ENCODE results near the gene EXOSC9. TPM values are rescaled to one million over a fixed set of nuclear protein-coding genes. Genes with fewer than 3 reads are reported as not detected.

Gene EXOSC9
- total and polyA plus RNA-seq, 2 donors (not counting 1 experiment from before 2014, with no cell fraction given): 15.5 to 33.8 TPM

DNA sequence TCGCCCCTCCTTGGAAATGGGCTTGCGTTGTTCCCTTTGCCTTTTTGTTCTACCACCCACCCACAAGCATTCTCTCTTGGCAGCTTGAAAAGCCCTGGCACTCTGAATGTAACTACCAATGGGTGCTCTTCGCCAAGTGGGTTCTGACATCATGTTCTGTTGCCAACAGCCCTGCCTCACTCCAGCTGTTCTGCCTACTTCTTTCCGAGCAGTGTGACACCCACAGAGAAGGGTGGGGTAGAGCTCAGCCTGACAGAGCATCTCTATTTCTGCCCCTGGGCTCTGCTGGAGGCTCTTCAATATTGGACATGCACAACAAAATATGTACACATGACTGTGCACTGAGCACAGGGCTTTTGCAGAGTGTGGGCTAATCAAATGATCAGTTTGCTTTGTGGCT lies 15.6 kb upstream of the EXOSC9 start:
- H3K4me2 ChIP-seq (ENCODE audit: extremely low read depth, insufficient read depth, low read length): peak overlapping the region; percentile 70
- no peaks in the 10 kb centered on the region for H3K27me3 ChIP-seq (ENCODE audit: control insufficient read depth, insufficient read depth, low read length)
- H3K4me1 ChIP-seq (ENCODE audit: control insufficient read depth, extremely low read depth, insufficient read depth, low read length): peaks cover 14% of the 10 kb centered on the region
- H3K27ac ChIP-seq (ENCODE audit: insufficient read depth, low read length): peak overlapping the region; percentile 94
- no peak overlapping the region for H3K4me3 ChIP-seq (replicated peaks in 1 of 4; ENCODE audit: control extremely low read depth in 1 of 4, insufficient read depth in 1 of 4, low read depth in 3 of 4, low read length in 4 of 4)
- peak overlapping the region; percentile 33 for H3K9ac ChIP-seq (ENCODE audit: insufficient read depth, low read length)
- H4K20me1 ChIP-seq (ENCODE audit: control insufficient read depth, extremely low read depth, insufficient read depth, low read length): no peaks in the 10 kb centered on the region
- TF ChIP-seq EZH2 (IDR thresholded peaks at IDR 0.05; ENCODE audit: low read length, missing control alignments): no peak
- TF ChIP-seq, protein P1, sequence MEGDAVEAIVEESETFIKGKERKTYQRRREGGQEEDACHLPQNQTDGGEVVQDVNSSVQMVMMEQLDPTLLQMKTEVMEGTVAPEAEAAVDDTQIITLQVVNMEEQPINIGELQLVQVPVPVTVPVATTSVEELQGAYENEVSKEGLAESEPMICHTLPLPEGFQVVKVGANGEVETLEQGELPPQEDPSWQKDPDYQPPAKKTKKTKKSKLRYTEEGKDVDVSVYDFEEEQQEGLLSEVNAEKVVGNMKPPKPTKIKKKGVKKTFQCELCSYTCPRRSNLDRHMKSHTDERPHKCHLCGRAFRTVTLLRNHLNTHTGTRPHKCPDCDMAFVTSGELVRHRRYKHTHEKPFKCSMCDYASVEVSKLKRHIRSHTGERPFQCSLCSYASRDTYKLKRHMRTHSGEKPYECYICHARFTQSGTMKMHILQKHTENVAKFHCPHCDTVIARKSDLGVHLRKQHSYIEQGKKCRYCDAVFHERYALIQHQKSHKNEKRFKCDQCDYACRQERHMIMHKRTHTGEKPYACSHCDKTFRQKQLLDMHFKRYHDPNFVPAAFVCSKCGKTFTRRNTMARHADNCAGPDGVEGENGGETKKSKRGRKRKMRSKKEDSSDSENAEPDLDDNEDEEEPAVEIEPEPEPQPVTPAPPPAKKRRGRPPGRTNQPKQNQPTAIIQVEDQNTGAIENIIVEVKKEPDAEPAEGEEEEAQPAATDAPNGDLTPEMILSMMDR (conservative IDR thresholded peaks at IDR 0.05 in 1 of 2, IDR thresholded peaks at IDR 0.05 in 1 of 2; ENCODE audit: low read depth in 1 of 2, low read length in 2 of 2): no peak
- no peaks in the 10 kb centered on the region for H3K9me3 ChIP-seq (ENCODE audit: control insufficient read depth, insufficient read depth, low read depth, low read length)
- no peaks in the 10 kb centered on the region for H3K79me2 ChIP-seq (ENCODE audit: control insufficient read depth, insufficient read depth, low read length)
- no peak overlapping the region for H2AFZ ChIP-seq (ENCODE audit: low read length)
- peak; percentile 39 to 55 for DNase-seq (ENCODE audit: low read depth in 2 of 2)
- H3K36me3 ChIP-seq (ENCODE audit: control insufficient read depth, insufficient read depth, low read length): no peaks in the 10 kb centered on the region

- no peaks in the 10 kb centered on the region for H4K20me1 ChIP-seq (ENCODE audit: control insufficient read depth, extremely low read depth, insufficient read depth, low read length)
- no peak overlapping the region for H3K4me3 ChIP-seq (replicated peaks in 1 of 4; ENCODE audit: control extremely low read depth in 1 of 4, insufficient read depth in 1 of 4, low read depth in 3 of 4, low read length in 4 of 4)
- H3K9ac ChIP-seq (ENCODE audit: insufficient read depth, low read length): no peak overlapping the region
- H3K27me3 ChIP-seq (ENCODE audit: control insufficient read depth, insufficient read depth, low read length): no peaks in the 10 kb centered on the region
- H3K27ac ChIP-seq (ENCODE audit: insufficient read depth, low read length): peak overlapping the region; percentile 94
- H3K4me2 ChIP-seq (ENCODE audit: extremely low read depth, insufficient read depth, low read length): no peak overlapping the region
- no peaks in the 10 kb centered on the region for H3K9me3 ChIP-seq (ENCODE audit: control insufficient read depth, insufficient read depth, low read depth, low read length)
- no peak for DNase-seq (ENCODE audit: low read depth in 2 of 2)
- TF ChIP-seq EZH2 (IDR thresholded peaks at IDR 0.05; ENCODE audit: low read length, missing control alignments): no peak
- TF ChIP-seq, protein P1 (conservative IDR thresholded peaks at IDR 0.05 in 1 of 2, IDR thresholded peaks at IDR 0.05 in 1 of 2; ENCODE audit: low read depth in 1 of 2, low read length in 2 of 2): no peak
- no peak overlapping the region for H2AFZ ChIP-seq (ENCODE audit: low read length)
- peaks cover 15% of the 10 kb centered on the region for H3K4me1 ChIP-seq (ENCODE audit: control insufficient read depth, extremely low read depth, insufficient read depth, low read length)
- no peaks in the 10 kb centered on the region for H3K36me3 ChIP-seq (ENCODE audit: control insufficient read depth, insufficient read depth, low read length)
- H3K79me2 ChIP-seq (ENCODE audit: control insufficient read depth, insufficient read depth, low read length): no peaks in the 10 kb centered on the region
These were observed 14.9 kb upstream of the EXOSC9 start for GRCh38 chr4:121786221-121786620.

DNA sequence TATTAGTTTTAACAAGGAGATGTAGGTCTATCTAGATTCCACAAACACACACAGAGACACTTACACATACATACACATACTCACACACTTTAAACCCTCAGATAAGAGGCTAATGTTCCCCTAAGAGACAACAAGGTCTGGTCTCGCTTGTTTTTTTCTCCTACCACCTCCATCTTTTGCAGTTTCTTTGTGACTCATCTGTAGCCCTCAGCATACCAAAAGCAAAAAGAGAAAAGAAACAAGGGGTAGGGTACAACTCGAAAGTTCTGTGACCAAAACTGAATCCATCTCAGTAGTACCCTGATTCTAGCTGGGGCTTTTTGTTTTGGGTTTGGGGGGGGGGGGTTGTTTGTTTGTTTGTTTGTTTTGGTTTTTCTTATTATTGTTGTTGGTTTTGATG lies 12.2 kb upstream of the EXOSC9 start:
- no peak overlapping the region for H3K4me3 ChIP-seq (replicated peaks in 1 of 4; ENCODE audit: control extremely low read depth in 1 of 4, insufficient read depth in 1 of 4, low read depth in 3 of 4, low read length in 4 of 4)
- peak overlapping the region; percentile 59 for H3K27ac ChIP-seq (ENCODE audit: insufficient read depth, low read length)
- peak in 1 of 2 donors; percentile 34 for DNase-seq (ENCODE audit: low read depth in 2 of 2)
- no peaks in the 10 kb centered on the region for H3K36me3 ChIP-seq (ENCODE audit: control insufficient read depth, insufficient read depth, low read length)
- no peaks in the 10 kb centered on the region for H3K9me3 ChIP-seq (ENCODE audit: control insufficient read depth, insufficient read depth, low read depth, low read length)
- H3K4me1 ChIP-seq (ENCODE audit: control insufficient read depth, extremely low read depth, insufficient read depth, low read length): peaks cover 17% of the 10 kb centered on the region
- no peaks in the 10 kb centered on the region for H4K20me1 ChIP-seq (ENCODE audit: control insufficient read depth, extremely low read depth, insufficient read depth, low read length)
- no peaks in the 10 kb centered on the region for H3K27me3 ChIP-seq (ENCODE audit: control insufficient read depth, insufficient read depth, low read length)
- H3K4me2 ChIP-seq (ENCODE audit: extremely low read depth, insufficient read depth, low read length): no peak overlapping the region
- no peak overlapping the region for H3K9ac ChIP-seq (ENCODE audit: insufficient read depth, low read length)
- no peaks in the 10 kb centered on the region for H3K79me2 ChIP-seq (ENCODE audit: control insufficient read depth, insufficient read depth, low read length)
- H2AFZ ChIP-seq (ENCODE audit: low read length): no peak overlapping the region
- TF ChIP-seq, protein P1 (conservative IDR thresholded peaks at IDR 0.05 in 1 of 2, IDR thresholded peaks at IDR 0.05 in 1 of 2; ENCODE audit: low read depth in 1 of 2, low read length in 2 of 2): no peak
- no peak for TF ChIP-seq EZH2 (IDR thresholded peaks at IDR 0.05; ENCODE audit: low read length, missing control alignments)

Measured in fibroblast of lung (primary cell).